Measurements from ENCODE around the gene NME5. TPM values are rescaled to one million over a fixed set of nuclear protein-coding genes. Genes with fewer than 3 reads are reported as not detected.
"Not testable (repeated sequence)": the region's sequence is repeated elsewhere in the genome, so short reads cannot be mapped to it uniquely, and the experiment has no call there.

NME5 gene
- total RNA-seq, 1 experiment from 2014 or later: 0.25 TPM

GRCh38 chr5:138078006-138078643 is 61.1 kb downstream of the NME5 start:
- no peak for DNase-seq (ENCODE audit: low read depth)

- DNase-seq (ENCODE audit: low read depth): peak; percentile 60
Observed at GRCh38 chr5:138077064-138077696, 62.0 kb downstream of the NME5 start.

DNA sequence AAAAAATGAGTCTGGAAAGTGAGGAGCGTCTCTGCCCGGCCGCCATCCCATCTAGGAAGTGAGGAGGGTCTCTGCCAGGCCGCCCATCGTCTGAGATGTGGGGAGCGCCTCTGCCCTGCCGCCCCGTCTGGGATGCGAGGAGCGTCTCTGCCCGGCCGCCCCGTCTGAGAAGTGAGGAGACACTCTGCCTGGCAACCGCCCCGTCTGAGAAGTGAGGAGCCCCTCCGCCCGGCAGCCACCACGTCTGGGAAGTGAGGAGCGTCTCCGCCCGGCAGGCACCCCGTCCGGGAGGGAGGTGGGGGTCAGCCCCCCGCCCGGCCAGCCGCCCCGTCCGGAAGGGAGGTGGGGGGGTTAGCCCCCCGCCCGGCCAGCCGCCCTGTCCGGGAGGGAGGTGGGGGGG is 69.2 kb downstream of the NME5 start:
- DNase-seq (ENCODE audit: low read depth): not testable (repeated sequence)

DNA sequence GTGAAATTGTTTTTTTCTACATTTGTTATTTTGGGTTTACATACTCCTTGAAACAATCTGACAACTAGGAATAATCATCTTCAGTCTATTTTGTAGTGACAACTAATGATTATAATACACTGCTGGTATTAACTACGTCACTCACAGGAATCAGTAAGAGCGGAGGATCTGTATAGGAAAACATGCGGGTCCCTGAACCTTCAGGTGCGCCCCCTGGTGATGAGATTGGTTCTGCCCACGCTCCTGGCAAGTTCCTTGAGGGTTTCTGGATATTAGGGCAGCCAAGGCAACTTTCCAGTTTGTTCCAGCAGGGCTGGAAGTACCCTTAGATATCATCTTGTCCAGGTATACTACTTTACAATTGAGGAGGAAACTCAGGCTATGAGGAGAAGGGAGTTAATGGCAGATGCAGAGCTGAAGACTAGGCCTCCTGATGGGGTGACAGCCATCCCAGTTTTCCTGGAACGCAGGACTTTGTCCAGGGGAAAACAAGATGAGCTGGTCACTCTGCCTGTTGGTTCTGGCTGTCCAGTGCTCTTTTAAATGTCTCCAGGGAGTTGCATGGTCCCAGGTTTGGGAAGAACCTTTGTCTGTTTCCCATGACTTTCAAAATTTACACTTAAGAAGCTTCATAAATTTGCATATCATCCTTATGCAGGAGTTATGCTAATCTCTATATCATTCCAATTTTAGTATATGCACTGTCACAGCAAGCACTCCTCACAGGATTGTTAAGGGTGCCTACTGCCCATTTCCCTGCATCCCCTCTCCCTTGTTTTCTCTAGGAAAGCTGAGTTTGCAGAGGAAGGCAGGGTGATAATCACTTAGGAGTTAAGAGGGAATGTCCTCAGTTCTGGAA is 70.3 kb downstream of the NME5 start:
- peak; percentile 67 for DNase-seq (ENCODE audit: low read depth)

- DNase-seq (ENCODE audit: low read depth): no peak
Observed at GRCh38 chr5:138067945-138068344, 71.3 kb downstream of the NME5 start.

Other genes starting within 250 kb of the NME5 start
- gene PKD2L2, start 250.0 kb downstream of the NME5 start, total RNA-seq (2014; rRNA removed; shearing (Covaris generic)): 0.17 TPM in 1 of 2 replicates, not detected in the other
- 9.0 and 13.0 TPM in 2 replicates for gene FAM13B, start 106.3 kb downstream of the NME5 start, total RNA-seq (2014; rRNA removed; shearing (Covaris generic))
- gene WNT8A, start 55.4 kb downstream of the NME5 start, total RNA-seq (2014; rRNA removed; shearing (Covaris generic)): 0.12 and 0.54 TPM in 2 replicates
- 24.3 and 38.8 TPM in 2 replicates for gene BRD8, start 39.2 kb upstream of the NME5 start, total RNA-seq (2014; rRNA removed; shearing (Covaris generic))
- 90.2 and 133 TPM in 2 replicates for gene KIF20A, start 39.7 kb upstream of the NME5 start, total RNA-seq (2014; rRNA removed; shearing (Covaris generic))
- 41.4 and 47.6 TPM in 2 replicates for gene CDC23, start 73.9 kb upstream of the NME5 start, total RNA-seq (2014; rRNA removed; shearing (Covaris generic))
- gene GFRA3, start 135.2 kb upstream of the NME5 start, total RNA-seq (2014; rRNA removed; shearing (Covaris generic)): not detected in 2 replicates
- gene CDC25C, start 192.4 kb upstream of the NME5 start, total RNA-seq (2014; rRNA removed; shearing (Covaris generic)): 20.5 and 28.4 TPM in 2 replicates
- gene FAM53C, start 198.8 kb upstream of the NME5 start, total RNA-seq (2014; rRNA removed; shearing (Covaris generic)): 27.4 and 27.7 TPM in 2 replicates
- 29.8 and 41.5 TPM in 2 replicates for gene KDM3B, start 213.3 kb upstream of the NME5 start, total RNA-seq (2014; rRNA removed; shearing (Covaris generic))

Measured in M059J (cell line).